ENCODE measurements around the gene GTF3C1. TPM values are rescaled to one million over a fixed set of nuclear protein-coding genes. Genes with fewer than 3 reads are reported as not detected.

GTF3C1 gene
- total and polyA plus RNA-seq, 2 experiments from 2014 or later = 33.4 to 52.1 TPM

DNA sequence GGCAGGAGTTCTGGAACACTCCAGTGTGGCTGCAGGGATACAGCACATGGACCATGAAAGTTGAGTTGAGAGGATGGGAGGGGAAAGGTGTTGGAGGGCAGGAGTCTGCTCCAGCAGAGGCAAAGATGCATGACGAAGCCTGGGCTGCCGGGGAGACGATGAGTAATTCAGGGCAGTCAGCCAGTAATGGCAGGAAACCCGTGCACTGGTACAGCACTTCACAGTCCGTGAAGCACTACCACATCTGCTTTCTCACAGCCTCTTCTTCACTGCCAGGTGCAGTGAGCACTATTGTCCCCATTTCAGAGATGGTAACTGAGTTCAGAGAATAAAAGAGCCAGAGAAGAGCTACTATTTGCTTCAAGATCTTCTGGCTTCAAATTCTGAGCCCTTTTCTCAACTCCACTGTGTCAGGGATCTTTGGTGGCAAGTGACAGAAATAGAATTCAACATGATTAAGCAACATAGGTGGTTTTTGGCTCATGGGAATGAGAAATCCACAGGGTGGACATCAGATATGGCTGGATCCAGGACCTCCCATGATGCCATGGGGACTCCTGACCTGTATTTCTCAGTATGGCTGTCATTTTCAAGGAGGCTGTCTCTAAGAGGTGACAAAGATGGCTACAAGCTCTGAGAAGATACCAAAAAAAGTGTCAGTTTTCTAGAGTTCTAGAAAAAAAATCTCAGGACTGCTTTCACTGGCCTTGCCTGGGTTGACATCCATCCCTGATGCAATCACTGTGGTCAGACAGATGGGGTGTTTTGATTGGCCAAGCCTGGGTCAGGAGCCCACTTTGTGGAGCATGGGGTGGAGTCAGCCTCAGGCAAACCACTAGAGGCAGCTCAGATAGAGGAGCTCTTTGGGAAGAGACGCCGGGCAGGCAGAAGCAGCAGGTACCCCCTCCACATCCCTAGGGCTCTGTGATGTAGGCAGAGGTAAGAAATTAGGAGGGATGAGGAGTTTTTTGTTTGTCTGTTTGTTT, 123.0 kb downstream of the GTF3C1 start:
- Histone ChIP-seq H3K27ac (peak overlapping the region; percentile 49), H3K79me2 (ENCODE audit: insufficient read depth) (no peaks in the 10 kb centered on the region), H3K27me3 (replicated peaks; ENCODE audit: insufficient read depth) (no peaks in the 10 kb centered on the region), H3K36me3 (ENCODE audit: low read depth) (no peaks in the 10 kb centered on the region), H3K9ac (no peak overlapping the region), H3K4me1 (ENCODE audit: insufficient read depth) (peaks cover under 1% of the 10 kb centered on the region; the same call in 1 of the 2 replicates), H3K9me3 (ENCODE audit: low read depth) (peaks cover 12% of the 10 kb centered on the region), H2AFZ (no peak overlapping the region), H4K20me1 (ENCODE audit: insufficient read depth) (no peaks in the 10 kb centered on the region), H3K4me3 (no peak overlapping the region), H3K4me2 (ENCODE audit: unreplicated experiment) (no peak overlapping the region), H3F3A (ENCODE audit: insufficient read depth) (peaks cover 16% of the 10 kb centered on the region), H3K9me2 (ENCODE audit: insufficient read depth) (no peaks in the 10 kb centered on the region)
- peak; percentile 94 for DNase-seq
- in situ Hi-C loops (cut with MboI) = loop anchor here (25.0 kb wide), 1 partner anchor 1589 kb away; no protein-coding TSS in a partner anchor
- WGBS, 2 experiments (ENCODE audit: low coverage in 1 of 2, low lambda C conversion rate in 2 of 2, missing lambda C conversion rate in 2 of 2) = 29 to 34% methylated on average over 7 of the region's 7 CpGs
- TF ChIP-seq EZH2 (IDR thresholded peaks at IDR 0.05; ENCODE audit: insufficient read depth, poor library complexity, severe bottlenecking) (no peak), EZH2phosphoT487 (IDR thresholded peaks at IDR 0.05; ENCODE audit: insufficient read depth, low read depth) (no peak)

- H2AFZ ChIP-seq = no peak overlapping the region
- H3K9me2 ChIP-seq (ENCODE audit: insufficient read depth) = no peaks in the 10 kb centered on the region
- TF ChIP-seq EZH2 (IDR thresholded peaks at IDR 0.05; ENCODE audit: insufficient read depth, poor library complexity, severe bottlenecking) (no peak), EZH2phosphoT487 (IDR thresholded peaks at IDR 0.05; ENCODE audit: insufficient read depth, low read depth) (no peak)
- H3K27ac ChIP-seq = no peak overlapping the region
- no peaks in the 10 kb centered on the region for H3K27me3 ChIP-seq (replicated peaks; ENCODE audit: insufficient read depth)
- no peaks in the 10 kb centered on the region for H3K79me2 ChIP-seq (ENCODE audit: insufficient read depth)
- H3K4me2 ChIP-seq (ENCODE audit: unreplicated experiment) = no peak overlapping the region
- DNase-seq = no peak
- WGBS, 2 experiments (ENCODE audit: low coverage in 1 of 2, low lambda C conversion rate in 2 of 2, missing lambda C conversion rate in 2 of 2) = 97 to 100% methylated on average over 1 of the region's 1 CpG
- H3K4me3 ChIP-seq = no peak overlapping the region
- H3F3A ChIP-seq (ENCODE audit: insufficient read depth) = peaks cover 10% of the 10 kb centered on the region
- peaks cover 12% of the 10 kb centered on the region for H3K9me3 ChIP-seq (ENCODE audit: low read depth)
- no peak overlapping the region for H3K9ac ChIP-seq
- no peaks in the 10 kb centered on the region for H3K4me1 ChIP-seq (ENCODE audit: insufficient read depth)
- no peaks in the 10 kb centered on the region for H3K36me3 ChIP-seq (ENCODE audit: low read depth)
- in situ Hi-C loops (cut with MboI) = loop anchor here (25.0 kb wide), 1 partner anchor 1589 kb away; no protein-coding TSS in a partner anchor
- no peaks in the 10 kb centered on the region for H4K20me1 ChIP-seq (ENCODE audit: insufficient read depth)
These were observed 123.8 kb downstream of the GTF3C1 start for GRCh38 chr16:27425961-27426360.

GRCh38 chr16:27424772-27425498, 124.8 kb downstream of the GTF3C1 start:
- Histone ChIP-seq H3K9ac (no peak overlapping the region), H3K27me3 (replicated peaks; ENCODE audit: insufficient read depth) (no peaks in the 10 kb centered on the region), H3K9me2 (ENCODE audit: insufficient read depth) (no peaks in the 10 kb centered on the region), H3K4me3 (no peak overlapping the region), H3K4me2 (ENCODE audit: unreplicated experiment) (no peak overlapping the region), H3K36me3 (ENCODE audit: low read depth) (no peaks in the 10 kb centered on the region), H3K4me1 (ENCODE audit: insufficient read depth) (no peaks in the 10 kb centered on the region), H2AFZ (no peak overlapping the region), H3K79me2 (ENCODE audit: insufficient read depth) (no peaks in the 10 kb centered on the region), H4K20me1 (ENCODE audit: insufficient read depth) (no peaks in the 10 kb centered on the region), H3K27ac (no peak overlapping the region), H3F3A (ENCODE audit: insufficient read depth) (peaks cover 10% of the 10 kb centered on the region), H3K9me3 (ENCODE audit: low read depth) (peaks cover 12% of the 10 kb centered on the region)
- DNase-seq = no peak
- TF ChIP-seq EZH2phosphoT487 (IDR thresholded peaks at IDR 0.05; ENCODE audit: insufficient read depth, low read depth) = no peak
- no peak for TF ChIP-seq EZH2 (IDR thresholded peaks at IDR 0.05; ENCODE audit: insufficient read depth, poor library complexity, severe bottlenecking)
- WGBS, 2 experiments (ENCODE audit: low coverage in 1 of 2, low lambda C conversion rate in 2 of 2, missing lambda C conversion rate in 2 of 2) = 84 to 89% methylated on average over 10 of the region's 10 CpGs
- in situ Hi-C loops (cut with MboI) = loop anchor here (25.0 kb wide), 1 partner anchor 1588 kb away; no protein-coding TSS in a partner anchor

GRCh38 chr16:27421961-27422740, 127.6 kb downstream of the GTF3C1 start:
- in situ Hi-C loops (cut with MboI) = no loop called here
- Histone ChIP-seq H2AFZ (no peak overlapping the region), H3K27me3 (replicated peaks; ENCODE audit: insufficient read depth) (no peaks in the 10 kb centered on the region), H3K36me3 (ENCODE audit: low read depth) (no peaks in the 10 kb centered on the region), H3K9ac (no peak overlapping the region), H3K4me1 (ENCODE audit: insufficient read depth) (no peaks in the 10 kb centered on the region), H3K27ac (no peak overlapping the region), H3K79me2 (ENCODE audit: insufficient read depth) (no peaks in the 10 kb centered on the region), H3K9me3 (ENCODE audit: low read depth) (peaks cover 12% of the 10 kb centered on the region), H3F3A (ENCODE audit: insufficient read depth) (peaks cover 10% of the 10 kb centered on the region), H4K20me1 (ENCODE audit: insufficient read depth) (no peaks in the 10 kb centered on the region), H3K9me2 (ENCODE audit: insufficient read depth) (no peaks in the 10 kb centered on the region), H3K4me3 (no peak overlapping the region), H3K4me2 (ENCODE audit: unreplicated experiment) (no peak overlapping the region)
- TF ChIP-seq EZH2 (IDR thresholded peaks at IDR 0.05; ENCODE audit: insufficient read depth, poor library complexity, severe bottlenecking) = no peak
- no peak for TF ChIP-seq EZH2phosphoT487 (IDR thresholded peaks at IDR 0.05; ENCODE audit: insufficient read depth, low read depth)
- no peak for DNase-seq
